HEK293T (cell line): ENCODE results near the gene TSACC.

ENCODE experiments used
- FOXK2 ChIP-seq: fragments of 450-650 bp; IDR thresholded peaks from 2 replicates; pipeline ENCODE4 v1.6.1; 2016; ENCODE audit warnings: mild to moderate bottlenecking
- FOXM1 ChIP-seq: fragments of 450-650 bp; IDR thresholded peaks from 2 replicates; pipeline ENCODE4 v1.6.1; 2017; ENCODE audit warnings: mild to moderate bottlenecking, borderline replicate concordance
- HDGF ChIP-seq: fragments of 450-650 bp; IDR thresholded peaks from 2 replicates; pipeline ENCODE4 v1.6.1; 2017; ENCODE audit warnings: antibody characterized with exemption, borderline replicate concordance
- SP1 ChIP-seq: fragments of 450-650 bp; IDR thresholded peaks from 2 replicates; pipeline ENCODE4 v1.6.1; 2017

GRCh38 chr1:156372876-156373275, 34.5 kb downstream of the TSACC start:
- TF ChIP-seq FOXK2 = no peak
- no peak for TF ChIP-seq FOXM1
- TF ChIP-seq HDGF = no peak
- TF ChIP-seq SP1 = no peak
